CD4-positive, alpha-beta memory T cell (primary cell): ENCODE results near the gene STK10. TPM values are rescaled to one million over a fixed set of nuclear protein-coding genes. Genes with fewer than 3 reads are reported as not detected.

ENCODE experiments used
- CTCF ChIA-PET: fragments of 350-600 bp; sonication (Branson Sonifier 250); formaldehyde crosslinking; loops from one replicate; lab custom pipeline; 2021; ENCODE audit warnings: inconsistent platforms; ENCODE audit not compliant: partially characterized antibody; lab: Charles Lee
- POLR2A ChIA-PET: fragments of 350-600 bp; sonication (Branson Sonifier 250); formaldehyde crosslinking; loops from one replicate; lab custom pipeline; 2021; ENCODE audit not compliant: partially characterized antibody; lab: Charles Lee
- DNase-seq, 5 donors: peaks; one replicate each; pipeline versions ENCODE4 v3.0.0 to v3.0.0-alpha.2; 2020 to 2022; ENCODE audit warnings: mixed read lengths in 1 of 5
- H3K27ac ChIP-seq: one replicate; pipeline ENCODE4 v1.7.0; 2013; ENCODE audit warnings: low read depth, low read length
- H3K27me3 ChIP-seq: 2 replicates; pipeline ENCODE4 v1.7.0; 2013; ENCODE audit warnings: mild to moderate bottlenecking, low read length, moderate library complexity; ENCODE audit not compliant: insufficient read depth
- H3K36me3 ChIP-seq: 2 replicates; pipeline ENCODE4 v1.7.0; 2013; ENCODE audit warnings: mild to moderate bottlenecking, low read length, moderate library complexity; ENCODE audit not compliant: insufficient read depth
- H3K4me1 ChIP-seq: 2 replicates; pipeline ENCODE4 v1.7.0; 2013; ENCODE audit warnings: mild to moderate bottlenecking, low read length, moderate library complexity; ENCODE audit not compliant: insufficient read depth
- H3K4me3 ChIP-seq, 2 donors: one replicate each; pipeline ENCODE4 v1.7.0; 2013; ENCODE audit warnings: low read length in 2 of 2, mild to moderate bottlenecking in 1 of 2
- H3K9me3 ChIP-seq, 2 donors: one replicate each; pipeline ENCODE4 v1.7.0; 2013; ENCODE audit warnings: low read length in 2 of 2, control low read depth in 1 of 2; ENCODE audit not compliant: control insufficient read depth in 1 of 2
- H3K27ac Mint-ChIP-seq, 7 donors: one replicate each; pipeline ENCODE4 v1.8.0; 2020 to 2021; ENCODE audit warnings: mixed read lengths in 7 of 7, mild to moderate bottlenecking in 6 of 7, inconsistent platforms in 3 of 7, moderate library complexity in 3 of 7
- H3K27me3 Mint-ChIP-seq, 2 donors: one replicate each; pipeline ENCODE4 v1.8.0; 2020 to 2021; ENCODE audit warnings: mixed read lengths in 2 of 2
- H3K36me3 Mint-ChIP-seq, 2 donors: one replicate each; pipeline ENCODE4 v1.8.0; 2020 to 2021; ENCODE audit warnings: mixed read lengths in 2 of 2, inconsistent platforms in 1 of 2, mild to moderate bottlenecking in 1 of 2
- H3K4me1 Mint-ChIP-seq, 4 donors: one replicate each; pipeline ENCODE4 v1.8.0; 2020 to 2021; ENCODE audit warnings: mixed read lengths in 4 of 4, mild to moderate bottlenecking in 1 of 4
- H3K4me3 Mint-ChIP-seq, 8 donors: one replicate each; pipeline ENCODE4 v1.8.0; 2020 to 2021; ENCODE audit warnings: mixed read lengths in 8 of 8, mild to moderate bottlenecking in 7 of 8, moderate library complexity in 6 of 8, inconsistent platforms in 3 of 8
- H3K9me3 Mint-ChIP-seq, 8 donors: one replicate each; pipeline ENCODE4 v1.8.0; 2020 to 2021; ENCODE audit warnings: mixed read lengths in 8 of 8, mild to moderate bottlenecking in 5 of 8, inconsistent platforms in 3 of 8, moderate library complexity in 1 of 8
- intact Hi-C: fragments of 100-400 bp; cut with micrococcal nuclease; formaldehyde crosslinking; loops from one replicate; pipeline ENCODE4 v1.15.1; 2023
- polyA plus RNA-seq, 2 donors: library from polyadenylated mRNA; unstranded; fragments of 300-500 nt; fragmentation: Illumina TruSeq; gene quantifications; one replicate each; pipeline ENCODE4 v1.2.3, GENCODE V29; 2021
- total RNA-seq, 2 experiments: library from RNA; stranded (reverse); gene quantifications; one replicate each; pipeline ENCODE4 v1.2.3, GENCODE V29; 2021

The STK10 gene
- total and polyA plus RNA-seq, 4 experiments from 2014 or later: 24.6 to 314 (median 233) TPM

- no peaks in the 10 kb centered on the region for H3K27me3 Mint-ChIP-seq
- peaks cover 0 to 9% (median 3%) of the 10 kb centered on the region in 8 donors for H3K9me3 Mint-ChIP-seq
Observed at GRCh38 chr5:172223901-172224873, 36.2 kb upstream of the STK10 start.

GRCh38 chr5:172219296-172219695, 31.3 kb upstream of the STK10 start:
- H3K27me3 Mint-ChIP-seq: no peaks in the 10 kb centered on the region
- Histone ChIP-seq H3K27me3 (no peaks in the 10 kb centered on the region), H3K4me3 (no peak overlapping the region), H3K36me3 (no peaks in the 10 kb centered on the region), H3K9me3 (no peaks in the 10 kb centered on the region), H3K4me1 (peaks cover 7% of the 10 kb centered on the region), H3K27ac (no peak overlapping the region)
- POLR2A ChIA-PET: no interaction called here
- CTCF ChIA-PET: no interaction called here
- H3K27ac Mint-ChIP-seq: no peak overlapping the region
- peaks cover 39 to 54% of the 10 kb centered on the region in 2 donors for H3K36me3 Mint-ChIP-seq
- H3K9me3 Mint-ChIP-seq: peaks cover 0 to 15% (median 11%) of the 10 kb centered on the region in 8 donors
- intact Hi-C loops: no loop called here
- peaks cover 6 to 8% (median 8%) of the 10 kb centered on the region in 4 donors for H3K4me1 Mint-ChIP-seq
- no peak for DNase-seq
- no peak overlapping the region for H3K4me3 Mint-ChIP-seq

More at GRCh38 chr5:172223901-172224873, 36.2 kb upstream of the STK10 start:
- CTCF ChIA-PET: interaction anchor here (0.7 to 1.0 kb wide), 2 partner anchors 36 to 1737 kb away, joined by 3 to 4 read pairs; partner anchors contain the start of gene STK10
- Mint-ChIP-seq H3K4me3 (peak overlapping the region in 4 of 8 donors; percentile 6 to 54 (median 46)), H3K4me1 (peaks cover 11 to 22% (median 17%) of the 10 kb centered on the region in 4 donors), H3K27ac (peak overlapping the region in 6 of 7 donors; percentile 12 to 85 (median 76)), H3K36me3 (peaks cover 24 to 44% of the 10 kb centered on the region in 2 donors)
- Histone ChIP-seq H3K27me3 (no peaks in the 10 kb centered on the region), H3K9me3 (no peaks in the 10 kb centered on the region), H3K4me3 (no peak overlapping the region), H3K27ac (no peak overlapping the region), H3K36me3 (no peaks in the 10 kb centered on the region), H3K4me1 (peaks cover 10% of the 10 kb centered on the region)
- peak in 1 of 5 donors; percentile 1 for DNase-seq
- intact Hi-C loops: no loop called here
- POLR2A ChIA-PET: no interaction called here

GRCh38 chr5:172216345-172216744, 28.3 kb upstream of the STK10 start:
- peaks cover 0 to 15% (median 11%) of the 10 kb centered on the region in 8 donors for H3K9me3 Mint-ChIP-seq
- intact Hi-C loops: no loop called here
- H3K27ac ChIP-seq: no peak overlapping the region

GRCh38 chr5:172213126-172213525, 25.1 kb upstream of the STK10 start:
- H3K27ac Mint-ChIP-seq: peak overlapping the region in 1 of 7 donors; percentile 1
- H3K27ac ChIP-seq: no peak overlapping the region
- intact Hi-C loops: no loop called here
- H3K36me3 Mint-ChIP-seq: peaks cover 35% of the 10 kb centered on the region in 2 donors
- H3K4me3 ChIP-seq: no peak overlapping the region
- H3K27me3 Mint-ChIP-seq: no peaks in the 10 kb centered on the region
- H3K4me1 ChIP-seq: no peaks in the 10 kb centered on the region
- CTCF ChIA-PET: no interaction called here
- POLR2A ChIA-PET: no interaction called here
- H3K4me3 Mint-ChIP-seq: no peak overlapping the region
- H3K36me3 ChIP-seq: no peaks in the 10 kb centered on the region
- no peaks in the 10 kb centered on the region for H3K27me3 ChIP-seq
- DNase-seq: no peak
- peaks cover 0 to 3% (median under 1%) of the 10 kb centered on the region in 4 donors for H3K4me1 Mint-ChIP-seq
- no peaks in the 10 kb centered on the region for H3K9me3 ChIP-seq
- H3K9me3 Mint-ChIP-seq: peaks cover 0 to 4% (median 0%) of the 10 kb centered on the region in 8 donors

More at GRCh38 chr5:172216345-172216744, 28.3 kb upstream of the STK10 start:
- H3K36me3 Mint-ChIP-seq: peaks cover 46 to 58% of the 10 kb centered on the region in 2 donors
- Histone ChIP-seq H3K4me1 (no peaks in the 10 kb centered on the region), H3K36me3 (no peaks in the 10 kb centered on the region), H3K4me3 (no peak overlapping the region), H3K27me3 (no peaks in the 10 kb centered on the region), H3K9me3 (no peaks in the 10 kb centered on the region)
- no peak for DNase-seq
- peaks cover 0 to 3% (median under 1%) of the 10 kb centered on the region in 4 donors for H3K4me1 Mint-ChIP-seq
- ChIA-PET CTCF (no interaction called here), POLR2A (no interaction called here)
- H3K27me3 Mint-ChIP-seq: no peaks in the 10 kb centered on the region
- no peak overlapping the region for H3K4me3 Mint-ChIP-seq
- no peak overlapping the region for H3K27ac Mint-ChIP-seq

- intact Hi-C loops: no loop called here
- Mint-ChIP-seq H3K36me3 (peaks cover 27 to 29% of the 10 kb centered on the region in 2 donors), H3K27me3 (no peaks in the 10 kb centered on the region), H3K4me3 (no peak overlapping the region), H3K4me1 (peaks cover 0 to 1% (median 0%) of the 10 kb centered on the region in 4 donors), H3K9me3 (no peaks in the 10 kb centered on the region), H3K27ac (peak overlapping the region in 3 of 7 donors; percentile 49 to 68 (median 50))
- ChIA-PET CTCF (no interaction called here), POLR2A (no interaction called here)
- no peaks in the 10 kb centered on the region for H3K4me1 ChIP-seq
- no peak for DNase-seq
- H3K27ac ChIP-seq: no peak overlapping the region
- H3K27me3 ChIP-seq: no peaks in the 10 kb centered on the region
- no peak overlapping the region for H3K4me3 ChIP-seq
- no peaks in the 10 kb centered on the region for H3K36me3 ChIP-seq
- no peaks in the 10 kb centered on the region for H3K9me3 ChIP-seq
Observed at GRCh38 chr5:172211676-172212075, 23.7 kb upstream of the STK10 start.

- no peak overlapping the region for H3K4me3 Mint-ChIP-seq
- CTCF ChIA-PET: no interaction called here
- no peak overlapping the region for H3K27ac Mint-ChIP-seq
- peaks cover 22 to 23% of the 10 kb centered on the region in 2 donors for H3K36me3 Mint-ChIP-seq
- DNase-seq: no peak
- no peaks in the 10 kb centered on the region for H3K27me3 Mint-ChIP-seq
- no peaks in the 10 kb centered on the region for H3K9me3 Mint-ChIP-seq
- no peaks in the 10 kb centered on the region for H3K27me3 ChIP-seq
- H3K9me3 ChIP-seq: no peaks in the 10 kb centered on the region
- no peaks in the 10 kb centered on the region for H3K4me1 Mint-ChIP-seq
- POLR2A ChIA-PET: no interaction called here
- H3K4me1 ChIP-seq: no peaks in the 10 kb centered on the region
- no peak overlapping the region for H3K4me3 ChIP-seq
- no peak overlapping the region for H3K27ac ChIP-seq
- no peaks in the 10 kb centered on the region for H3K36me3 ChIP-seq
- intact Hi-C loops: no loop called here
Observed at GRCh38 chr5:172209714-172210113, 21.7 kb upstream of the STK10 start.

- Mint-ChIP-seq H3K9me3 (no peaks in the 10 kb centered on the region), H3K27ac (no peak overlapping the region), H3K27me3 (no peaks in the 10 kb centered on the region), H3K36me3 (peaks cover 17 to 22% of the 10 kb centered on the region in 2 donors), H3K4me3 (no peak overlapping the region), H3K4me1 (no peaks in the 10 kb centered on the region)
- Histone ChIP-seq H3K9me3 (no peaks in the 10 kb centered on the region), H3K27ac (no peak overlapping the region), H3K4me3 (no peak overlapping the region), H3K27me3 (no peaks in the 10 kb centered on the region), H3K4me1 (no peaks in the 10 kb centered on the region), H3K36me3 (no peaks in the 10 kb centered on the region)
- ChIA-PET POLR2A (no interaction called here), CTCF (no interaction called here)
- intact Hi-C loops: no loop called here
- no peak for DNase-seq
Observed at GRCh38 chr5:172207511-172207910, 19.5 kb upstream of the STK10 start.
